ENCODE results near the gene ESRRA.

GRCh38 chr11:64296830-64297698 is 8.3 kb upstream of the ESRRA start:
- TF ChIP-seq TGIF2 (CRISPR knock-in tag; IDR thresholded peaks at IDR 0.05) (no peak), TARDBP (IDR thresholded peaks at IDR 0.05) (no peak), PREB (CRISPR knock-in tag; IDR thresholded peaks at IDR 0.05) (no peak)
- TF ChIP-seq, protein P1, sequence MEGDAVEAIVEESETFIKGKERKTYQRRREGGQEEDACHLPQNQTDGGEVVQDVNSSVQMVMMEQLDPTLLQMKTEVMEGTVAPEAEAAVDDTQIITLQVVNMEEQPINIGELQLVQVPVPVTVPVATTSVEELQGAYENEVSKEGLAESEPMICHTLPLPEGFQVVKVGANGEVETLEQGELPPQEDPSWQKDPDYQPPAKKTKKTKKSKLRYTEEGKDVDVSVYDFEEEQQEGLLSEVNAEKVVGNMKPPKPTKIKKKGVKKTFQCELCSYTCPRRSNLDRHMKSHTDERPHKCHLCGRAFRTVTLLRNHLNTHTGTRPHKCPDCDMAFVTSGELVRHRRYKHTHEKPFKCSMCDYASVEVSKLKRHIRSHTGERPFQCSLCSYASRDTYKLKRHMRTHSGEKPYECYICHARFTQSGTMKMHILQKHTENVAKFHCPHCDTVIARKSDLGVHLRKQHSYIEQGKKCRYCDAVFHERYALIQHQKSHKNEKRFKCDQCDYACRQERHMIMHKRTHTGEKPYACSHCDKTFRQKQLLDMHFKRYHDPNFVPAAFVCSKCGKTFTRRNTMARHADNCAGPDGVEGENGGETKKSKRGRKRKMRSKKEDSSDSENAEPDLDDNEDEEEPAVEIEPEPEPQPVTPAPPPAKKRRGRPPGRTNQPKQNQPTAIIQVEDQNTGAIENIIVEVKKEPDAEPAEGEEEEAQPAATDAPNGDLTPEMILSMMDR (IDR thresholded peaks at IDR 0.05 in 2 of 3, conservative IDR thresholded peaks at IDR 0.05 in 1 of 3; ENCODE audit: insufficient read depth in 2 of 3, low read depth in 1 of 3, low read length in 3 of 3), result no peak
